Right forelimb (tissue), 1 donor: ENCODE results near the gene UBE2S.
"Not testable (repeated sequence)": the region's sequence is repeated elsewhere in the genome, so short reads cannot be mapped to it uniquely, and the experiment has no call there.

Experiments
- DNase-seq: peaks from one replicate; pipeline ENCODE4 v3.0.0-alpha.2; 2018

The UBE2S gene

DNA sequence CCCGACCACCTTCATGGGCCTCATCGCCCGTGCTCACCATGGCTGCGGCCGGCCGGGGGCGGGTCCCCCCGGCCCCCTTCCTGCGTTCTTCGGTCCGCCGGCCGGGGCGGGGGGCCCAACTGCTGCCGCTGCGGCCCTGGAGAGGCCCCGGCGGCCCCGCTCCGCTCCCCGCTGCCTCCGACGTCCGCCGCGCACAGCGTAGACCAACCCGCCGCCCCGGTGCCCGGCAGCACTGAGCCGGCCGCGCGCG is at the start of gene UBE2S:
UBE2S (minus strand) TSS at position 239 of the 250 bp plus-strand sequence; CDS start at position 40, 199 bp downstream.
- not testable (repeated sequence) for DNase-seq

DNA sequence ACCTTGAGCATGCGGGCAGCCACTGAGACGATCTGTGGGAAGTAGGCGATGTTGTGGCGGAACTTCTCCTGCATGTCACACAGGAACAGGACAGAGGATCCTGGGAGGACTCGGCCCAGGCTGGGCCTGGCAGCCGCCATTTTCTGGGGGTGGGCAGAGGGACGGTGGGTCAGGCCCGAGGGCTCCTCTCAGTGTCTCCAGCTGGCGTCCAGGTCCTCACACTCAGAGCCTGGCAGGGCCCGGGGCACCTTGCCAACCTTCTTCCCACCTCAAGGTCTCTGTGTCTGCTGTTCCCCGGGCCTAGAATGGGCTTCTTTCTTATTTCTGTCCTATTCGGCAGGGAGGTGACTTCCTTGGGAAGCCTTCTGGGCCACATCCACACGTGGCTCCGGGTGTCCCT is 48.8 kb upstream of the UBE2S start:
- no peak for DNase-seq

DNA sequence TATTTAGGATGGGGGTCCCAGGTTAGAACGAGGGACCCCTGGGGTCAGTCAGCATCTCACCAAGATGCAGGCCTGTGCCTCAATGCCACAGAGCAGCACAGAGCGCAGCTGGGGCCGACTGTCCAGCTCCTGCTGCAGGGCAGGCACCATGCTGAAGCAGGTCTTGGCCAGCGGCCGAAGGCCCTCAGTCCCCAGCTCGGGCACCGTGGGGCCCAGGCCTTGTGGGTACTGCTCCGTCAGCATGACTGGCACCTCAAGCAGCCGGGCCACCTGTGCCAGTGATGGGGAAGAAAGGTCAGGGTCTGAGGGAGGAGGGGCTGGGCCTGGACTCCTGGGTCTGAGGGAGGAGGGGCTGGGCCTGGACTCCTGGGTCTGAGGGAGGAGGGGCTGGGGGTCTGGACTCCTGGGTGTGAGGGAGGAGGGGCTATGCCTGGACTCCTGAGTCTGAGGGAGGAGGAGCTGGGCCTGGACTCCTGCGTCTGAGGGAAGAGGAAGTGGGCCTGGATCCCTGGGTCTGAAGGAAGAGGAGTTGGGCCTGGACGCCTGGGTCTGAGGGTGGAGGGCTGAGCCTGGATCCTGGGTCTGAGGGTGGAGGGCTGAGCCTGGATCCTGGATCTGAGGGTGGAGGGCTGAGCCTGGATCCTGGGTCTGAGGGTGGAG is 48.1 kb upstream of the UBE2S start:
- DNase-seq: no peak

- no peak for DNase-seq
Observed at GRCh38 chr19:55454787-55455243, 47.2 kb upstream of the UBE2S start.

- no peak for DNase-seq
Observed at GRCh38 chr19:55453511-55454260, 46.1 kb upstream of the UBE2S start.

GRCh38 chr19:55452749-55453346 is 45.3 kb upstream of the UBE2S start:
- DNase-seq: peak; percentile 96

DNA sequence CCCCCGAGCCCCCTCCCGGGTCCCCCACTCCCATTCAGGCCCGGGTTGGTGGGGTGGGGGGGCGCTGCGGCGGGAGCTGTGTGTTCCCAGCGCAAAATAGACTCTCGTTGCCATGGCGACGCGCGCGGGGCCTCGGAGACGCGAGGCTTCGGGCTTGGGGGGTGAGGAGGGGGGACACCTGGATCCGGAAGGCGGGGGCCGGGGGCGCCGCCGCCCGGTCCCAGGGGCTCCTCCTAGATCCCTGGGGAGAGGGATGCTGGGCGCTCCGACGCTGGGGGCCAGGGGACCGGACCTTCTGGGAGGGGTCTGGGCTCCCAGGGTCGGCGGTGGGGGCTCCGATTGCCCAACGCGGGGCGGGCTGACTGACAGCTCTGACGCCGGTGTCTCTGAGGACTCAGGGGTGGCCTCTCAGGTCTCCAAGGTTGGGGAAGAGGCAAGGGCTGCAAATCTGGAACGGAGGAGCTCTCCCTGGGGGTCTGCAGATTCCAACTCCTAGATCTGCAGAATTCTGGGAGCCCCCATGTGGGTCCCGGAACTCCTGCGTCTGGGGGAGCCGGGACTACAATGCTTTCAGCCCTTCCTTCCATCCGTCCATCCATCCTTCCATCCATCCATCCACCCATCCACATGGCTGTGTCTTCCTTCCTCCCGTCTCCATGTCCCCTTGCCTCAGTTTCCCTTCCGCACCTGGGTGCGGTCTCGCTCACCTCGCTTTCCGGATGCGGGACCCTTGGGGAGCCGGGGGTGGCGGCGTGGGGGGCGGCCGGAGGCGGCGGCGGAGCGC is 44.6 kb upstream of the UBE2S start:
- DNase-seq: no peak

GRCh38 chr19:55451163-55451964 is 43.8 kb upstream of the UBE2S start:
- DNase-seq: no peak

DNA sequence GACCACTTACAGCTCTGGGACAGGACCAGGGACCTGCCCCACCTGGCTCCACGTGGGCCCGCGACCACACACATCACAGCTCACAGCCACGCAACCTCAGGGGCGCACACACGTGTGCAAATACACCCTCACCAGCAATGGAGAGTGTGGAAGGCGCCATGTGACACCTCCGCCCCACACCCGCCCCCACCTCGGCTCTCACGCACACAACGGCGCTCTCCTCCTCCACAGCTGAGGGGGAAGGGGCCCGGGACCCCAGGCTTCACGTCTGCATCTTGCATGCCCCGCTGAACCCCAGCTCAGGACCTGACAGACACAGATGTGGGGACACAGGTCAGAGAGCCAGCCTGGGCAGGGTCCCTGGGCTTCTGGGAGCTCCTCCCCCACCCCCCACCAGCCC is 41.9 kb upstream of the UBE2S start:
- DNase-seq: no peak

- not testable (repeated sequence) for DNase-seq
Observed at GRCh38 chr19:55448175-55448490, 40.5 kb upstream of the UBE2S start.

DNA sequence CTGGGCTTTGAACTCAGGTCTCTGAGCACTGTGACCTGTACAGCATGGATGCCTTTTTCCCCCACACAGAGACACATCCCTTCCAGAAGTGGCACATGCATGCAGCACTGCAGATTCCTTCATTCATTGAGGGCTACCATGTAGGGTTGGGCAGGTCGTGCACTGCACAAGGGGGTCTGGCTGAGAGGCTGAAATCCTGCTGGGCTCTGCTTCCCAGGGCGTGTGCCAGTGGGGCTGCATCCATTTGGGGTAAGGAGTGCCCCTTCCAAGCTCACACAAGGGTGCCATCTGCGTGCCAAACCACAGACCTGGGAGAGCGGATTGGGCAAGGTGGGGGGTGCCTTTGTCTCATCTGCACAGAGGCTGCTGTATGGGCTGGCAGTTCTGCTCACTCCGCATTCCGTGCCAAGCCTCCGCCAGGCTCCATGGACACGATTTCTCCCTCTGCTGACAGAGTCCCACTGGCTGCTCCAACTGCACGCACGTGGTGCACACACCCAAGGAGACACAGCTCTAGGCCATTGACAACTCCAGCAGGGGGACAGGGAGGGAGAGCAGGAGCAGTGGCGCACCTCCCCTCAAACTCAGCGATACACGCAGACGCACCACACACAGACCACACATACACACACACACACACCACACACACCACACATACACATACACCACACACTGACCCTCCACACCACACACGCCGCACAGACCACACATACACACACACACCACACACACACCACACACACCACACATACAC is 40.0 kb upstream of the UBE2S start:
- no peak for DNase-seq

DNA sequence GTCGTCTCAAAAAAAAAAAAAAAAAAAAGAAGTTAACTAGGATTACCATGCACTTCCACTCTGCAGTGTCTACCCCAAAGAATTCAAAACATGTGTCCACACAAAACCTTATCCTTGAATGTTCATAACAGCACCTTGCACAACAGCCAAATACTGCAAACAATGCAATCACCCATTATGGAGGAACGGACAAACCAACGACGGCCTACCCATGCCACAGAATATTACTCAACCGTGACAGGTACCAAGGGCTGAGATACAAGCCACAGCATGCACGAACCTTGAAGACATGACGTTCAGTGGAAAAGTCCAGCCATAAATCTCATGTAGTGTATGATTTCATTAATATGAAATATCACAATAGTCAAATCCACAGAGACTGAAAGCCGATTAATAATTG is 38.5 kb upstream of the UBE2S start:
- DNase-seq: no peak

DNA sequence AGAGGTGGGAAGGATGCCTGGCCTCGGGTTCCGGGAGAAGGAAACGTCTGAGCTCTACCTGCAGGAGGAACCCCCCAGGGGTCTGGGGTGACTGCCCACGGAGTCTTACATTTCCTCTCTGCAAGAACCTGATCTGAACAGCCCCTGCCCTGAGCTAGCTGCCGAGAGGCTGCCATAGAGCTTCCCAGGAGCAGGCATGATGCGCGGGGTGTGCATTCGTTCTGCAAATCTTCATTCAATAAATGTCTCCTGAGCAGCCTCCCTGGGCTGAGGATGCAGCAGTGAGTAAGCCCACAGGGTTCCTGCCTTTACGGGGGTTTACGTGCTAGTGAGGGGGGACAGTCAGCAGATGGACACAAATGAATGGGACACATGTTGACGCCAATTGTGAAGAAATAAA is 37.1 kb upstream of the UBE2S start:
- no peak for DNase-seq

DNA sequence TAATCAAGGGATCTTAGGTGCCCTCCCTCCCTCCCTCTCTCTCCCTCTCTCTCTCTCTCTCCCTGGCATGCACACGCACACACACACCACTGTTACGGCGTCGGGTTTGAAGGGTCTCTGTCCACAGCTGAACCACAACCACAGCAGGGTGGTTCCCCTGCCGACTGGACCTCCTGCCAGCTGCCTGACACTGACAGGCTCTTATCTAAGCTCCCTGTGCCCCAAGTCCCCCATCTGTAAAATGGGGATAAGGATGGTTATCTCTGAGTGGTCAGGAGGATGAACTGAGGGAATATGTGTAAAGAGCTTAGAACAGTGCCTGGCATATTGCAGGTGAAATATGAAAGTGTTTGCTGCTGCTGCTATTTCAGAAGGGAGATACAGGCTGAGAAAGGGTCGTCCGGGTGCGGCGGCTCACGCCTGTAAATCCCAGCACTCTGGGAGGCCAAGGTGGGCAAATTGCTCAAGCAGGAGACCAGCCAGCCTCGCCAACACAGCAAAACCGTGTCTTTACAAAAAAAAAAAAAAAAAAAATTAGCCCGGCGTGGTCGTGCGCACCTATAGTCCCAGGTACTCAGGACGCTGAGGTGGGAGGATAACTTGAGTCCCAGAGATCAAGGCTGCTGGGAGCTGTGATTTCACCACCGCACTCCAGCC is 36.4 kb upstream of the UBE2S start:
- no peak for DNase-seq

- DNase-seq: no peak
Observed at GRCh38 chr19:55443045-55443823, 35.6 kb upstream of the UBE2S start, which contains the start of gene SHISA7. Gene SHISA7, minus strand, starts transcription at chr19:55443300. Its CDS starts 437 bp downstream, at chr19:55442863.

DNA sequence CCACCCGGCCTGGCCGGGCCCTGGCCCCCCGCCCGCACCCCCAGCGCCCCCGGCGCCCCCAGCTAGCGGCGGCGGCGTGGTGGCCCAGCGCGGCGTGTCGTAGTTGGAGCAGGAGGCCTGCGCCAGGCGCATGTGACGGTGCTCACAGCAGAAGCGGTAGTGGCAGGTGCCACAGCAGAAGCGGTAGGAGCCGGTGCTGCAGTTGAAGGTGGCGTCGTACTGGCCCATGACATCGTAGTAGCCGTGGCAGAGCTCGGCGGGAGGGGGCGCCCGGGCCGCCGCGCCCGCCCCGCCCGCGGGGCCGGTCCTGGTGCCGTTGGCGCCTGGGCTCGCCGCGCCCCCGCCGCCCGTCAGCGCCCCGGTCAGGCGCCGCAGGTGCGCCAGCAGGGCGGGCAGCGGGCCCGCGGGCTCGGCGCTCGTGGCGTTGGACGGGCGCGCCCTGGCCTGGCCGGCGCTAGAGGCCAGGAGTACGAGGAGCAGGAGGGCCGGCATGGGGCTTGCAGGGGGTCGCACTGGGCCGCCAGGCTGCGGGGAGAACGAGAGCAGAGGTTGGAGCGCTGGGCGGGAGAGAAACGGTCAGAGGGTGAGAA is 34.9 kb upstream of the UBE2S start:
- no peak for DNase-seq

DNA sequence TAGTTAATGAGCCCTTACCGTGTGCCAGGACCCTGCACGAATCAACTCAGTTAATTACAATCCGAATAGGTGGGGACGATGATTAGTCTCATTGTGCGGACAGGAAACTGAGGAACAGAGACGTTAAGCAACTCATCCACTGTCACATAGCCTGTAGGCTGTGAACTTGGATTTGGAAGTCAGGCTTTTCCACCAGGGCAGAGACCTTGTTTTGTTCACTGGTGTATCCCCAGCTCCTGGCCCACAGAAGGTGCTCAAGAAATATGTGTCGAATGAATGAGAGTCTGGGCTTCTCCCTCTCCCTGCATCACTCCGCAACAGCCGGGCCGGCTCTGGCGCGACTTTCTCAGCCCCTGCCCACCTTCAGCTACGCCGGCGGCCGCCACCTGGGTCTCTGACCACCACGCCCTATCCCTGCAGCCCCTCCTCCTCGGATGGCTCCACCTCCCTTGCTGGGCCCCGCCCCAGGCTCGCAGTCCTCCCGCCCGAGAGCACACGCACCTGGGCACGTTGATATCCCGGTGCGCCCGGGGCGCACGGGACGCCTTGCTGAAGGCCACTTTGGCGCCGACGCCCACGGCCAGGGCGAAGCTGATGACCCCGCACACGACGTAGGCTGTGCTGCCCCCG is 34.2 kb upstream of the UBE2S start:
- no peak for DNase-seq

DNA sequence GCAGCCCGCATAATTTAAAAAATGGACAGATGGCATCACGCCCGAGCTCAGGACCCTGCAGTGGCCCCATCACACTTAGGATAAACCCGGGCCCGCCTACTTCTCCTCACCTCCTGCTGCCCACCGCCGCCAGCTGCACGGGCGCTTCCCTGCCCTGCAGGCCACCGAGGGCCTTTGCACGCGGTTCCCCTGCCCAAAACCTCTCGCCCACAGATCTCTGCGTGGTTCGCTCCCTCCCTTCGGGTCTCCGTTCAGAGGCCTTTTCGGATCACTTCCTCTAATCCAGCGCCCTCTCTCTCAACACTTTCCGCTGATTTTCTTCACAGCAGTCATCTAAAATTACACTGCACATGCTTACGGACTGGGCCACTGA is 33.7 kb upstream of the UBE2S start:
- DNase-seq: no peak

- DNase-seq: no peak
Observed at GRCh38 chr19:55440411-55441105, 33.0 kb upstream of the UBE2S start.
